Keratinocyte (primary cell): ENCODE data around the gene ATN1. TPM values are rescaled to one million over a fixed set of nuclear protein-coding genes. Genes with fewer than 3 reads are reported as not detected.

ENCODE experiments used
- DNase-seq: peaks from one replicate; pipeline ENCODE4 v3.0.0-alpha.2; 2011; ENCODE audit warnings: low read depth, missing footprints, low spot score
- FAIRE-seq: peaks from 2 replicates; lab custom pipeline; 2011; peaks lifted over from hg19 to GRCh38; lab: Jason Lieb, UNC
- H2AFZ ChIP-seq: 2 replicates; pipeline ENCODE4 v1.6.0; 2012; ENCODE audit warnings: low read length, control low read depth, inconsistent platforms; ENCODE audit not compliant: control insufficient read depth
- H3K27ac ChIP-seq: 2 replicates; pipeline ENCODE4 v1.5.1; 2011; ENCODE audit warnings: low read length; ENCODE audit not compliant: control insufficient read depth, insufficient read depth
- H3K27me3 ChIP-seq: 3 replicates; pipeline ENCODE4 v1.6.0; 2011; ENCODE audit warnings: low read length; ENCODE audit not compliant: control insufficient read depth, insufficient read depth; ENCODE audit errors: extremely low read depth
- H3K36me3 ChIP-seq, 2 experiments: 2 replicates in 1 of 2; 3 replicates in 1 of 2; pipeline ENCODE4 v1.5.1; 2011; ENCODE audit warnings: low read length in 2 of 2, mild to moderate bottlenecking in 1 of 2; ENCODE audit not compliant: control insufficient read depth in 2 of 2, insufficient read depth in 2 of 2; ENCODE audit errors: extremely low read depth in 1 of 2
- H3K4me1 ChIP-seq: 3 replicates; pipeline ENCODE4 v1.5.1; 2011; ENCODE audit warnings: low read length; ENCODE audit not compliant: control insufficient read depth, insufficient read depth; ENCODE audit errors: extremely low read depth
- H3K4me2 ChIP-seq: 3 replicates; pipeline ENCODE4 v1.6.0; 2011; ENCODE audit warnings: low read depth, low read length; ENCODE audit not compliant: control insufficient read depth, insufficient read depth; ENCODE audit errors: extremely low read depth
- H3K4me3 ChIP-seq, 3 experiments: fragments of 200-600 bp in 1 of 3; sonication (generic) in 1 of 3; 2 replicates in 2 of 3; 3 replicates in 1 of 3; pipeline ENCODE4 v1.5.1; 2011 to 2016; ENCODE audit warnings: low read length in 3 of 3, mild to moderate bottlenecking in 3 of 3, control low read depth in 2 of 3, inconsistent platforms in 1 of 3, low read depth in 1 of 3, mixed read lengths in 1 of 3, mixed run types in 1 of 3, moderate library complexity in 1 of 3; ENCODE audit not compliant: control insufficient read depth in 2 of 3, insufficient read depth in 2 of 3; ENCODE audit errors: extremely low read depth in 1 of 3
- H3K79me2 ChIP-seq: 2 replicates; pipeline ENCODE4 v1.6.0; 2012; ENCODE audit warnings: low read length; ENCODE audit not compliant: control insufficient read depth, insufficient read depth
- H3K9ac ChIP-seq: 3 replicates; pipeline ENCODE4 v1.6.0; 2011; ENCODE audit warnings: low read length; ENCODE audit not compliant: control insufficient read depth, insufficient read depth; ENCODE audit errors: extremely low read depth
- H3K9me1 ChIP-seq: 3 replicates; pipeline ENCODE4 v1.6.0; 2011; ENCODE audit warnings: low read length; ENCODE audit not compliant: control insufficient read depth, insufficient read depth; ENCODE audit errors: extremely low read depth
- H3K9me3 ChIP-seq: 2 replicates; pipeline ENCODE4 v1.5.1; 2012; ENCODE audit warnings: low read depth, low read length; ENCODE audit not compliant: control insufficient read depth
- H4K20me1 ChIP-seq: 3 replicates; pipeline ENCODE4 v1.6.0; 2011; ENCODE audit warnings: low read length; ENCODE audit not compliant: control insufficient read depth, insufficient read depth; ENCODE audit errors: extremely low read depth
- CTCF ChIP-seq, 3 experiments: IDR thresholded peaks in 1 of 3; conservative IDR thresholded peaks in 1 of 3; optimal IDR thresholded peaks in 1 of 3; 2 replicates in 2 of 3; 3 replicates in 1 of 3; pipeline versions ENCODE3 to v1.5.1; 2011; ENCODE audit warnings: low read length in 3 of 3, mild to moderate bottlenecking in 3 of 3, moderate library complexity in 2 of 3, control low read depth in 1 of 3, inconsistent platforms in 1 of 3; ENCODE audit not compliant: insufficient read depth in 2 of 3; ENCODE audit errors: extremely low read depth in 1 of 3
- EZH2 ChIP-seq: IDR thresholded peaks from one replicate; pipeline ENCODE4 v1.6.1; 2012; ENCODE audit warnings: inconsistent platforms, mild to moderate bottlenecking, low read length, moderate library complexity
- dilution Hi-C: fragments of 300-500 bp; cut with MboI; formaldehyde crosslinking; loops from one replicate; pipeline ENCODE4 v1.7.0; 2020; ENCODE audit warnings: low sequenced_read_pairs; ENCODE audit not compliant: extremely low pct_ligation_motif_present
- polyA plus RNA-seq, 5 experiments: library from polyadenylated mRNA; depleted of rRNA in 3 of 5; stranded (reverse) in 3 of 5; stranded (forward) in 1 of 5; unstranded in 1 of 5; fragments of >200 nt; gene quantifications; 1 replicate in 1 of 5; 2 replicates in 3 of 5; 3 replicates in 1 of 5; pipeline versions ENCODE4 v1.2.1 to v1.2.3, GENCODE V29; 2011 to 2012; ENCODE audit warnings: missing spikeins in 2 of 5, low read depth in 1 of 5, low replicate concordance in 1 of 5

ATN1 gene
- polyA plus RNA-seq, 1 donor (not counting 4 experiments of a cell fraction or from before 2014, with no cell fraction given), result 6.2 TPM

- peaks cover 0 to 1% of the 10 kb centered on the region in 2 experiments for H3K36me3 ChIP-seq
- H2AFZ ChIP-seq, result peak overlapping the region; percentile 37
- peak overlapping the region; percentile 20 for H3K27ac ChIP-seq
- H3K4me2 ChIP-seq, result peak overlapping the region; percentile 49
- H3K9me1 ChIP-seq, result no peaks in the 10 kb centered on the region
- DNase-seq (no peak), FAIRE-seq (no peak)
- dilution Hi-C loops, result no loop called here
- H3K79me2 ChIP-seq, result peaks cover 9% of the 10 kb centered on the region
- H4K20me1 ChIP-seq, result no peaks in the 10 kb centered on the region
- no peak for TF ChIP-seq EZH2
- no peak for TF ChIP-seq CTCF (optimal IDR thresholded peaks at IDR 0.05 in 1 of 3, IDR thresholded peaks at IDR 0.05 in 1 of 3, conservative IDR thresholded peaks at IDR 0.05 in 1 of 3; ENCODE audit: extremely low read depth in 1 of 3, insufficient read depth in 2 of 3, low read length in 3 of 3)
- no peaks in the 10 kb centered on the region for H3K27me3 ChIP-seq
- no peaks in the 10 kb centered on the region for H3K9me3 ChIP-seq
- peaks cover 35% of the 10 kb centered on the region for H3K4me1 ChIP-seq
- H3K4me3 ChIP-seq, result no peak overlapping the region
- H3K9ac ChIP-seq, result peak overlapping the region; percentile 40
Observed at GRCh38 chr12:6958609-6959057, 30.9 kb downstream of the ATN1 start.

- H3K27ac ChIP-seq, result no peak overlapping the region
- TF ChIP-seq EZH2 (no peak), CTCF (optimal IDR thresholded peaks at IDR 0.05 in 1 of 3, IDR thresholded peaks at IDR 0.05 in 1 of 3, conservative IDR thresholded peaks at IDR 0.05 in 1 of 3; ENCODE audit: extremely low read depth in 1 of 3, insufficient read depth in 2 of 3, low read length in 3 of 3) (no peak)
Observed at GRCh38 chr12:6959058-6959804, 31.5 kb downstream of the ATN1 start.

More at GRCh38 chr12:6959058-6959804, 31.5 kb downstream of the ATN1 start:
- H3K79me2 ChIP-seq, result peaks cover 15% of the 10 kb centered on the region
- no peak overlapping the region for H2AFZ ChIP-seq
- H3K36me3 ChIP-seq, result peaks cover 3 to 4% of the 10 kb centered on the region in 2 experiments
- no peaks in the 10 kb centered on the region for H4K20me1 ChIP-seq
- dilution Hi-C loops, result no loop called here
- no peaks in the 10 kb centered on the region for H3K9me3 ChIP-seq
- no peak overlapping the region for H3K4me3 ChIP-seq
- peaks cover 36% of the 10 kb centered on the region for H3K4me1 ChIP-seq
- H3K4me2 ChIP-seq, result no peak overlapping the region
- H3K9ac ChIP-seq, result no peak overlapping the region
- H3K27me3 ChIP-seq, result no peaks in the 10 kb centered on the region
- no peaks in the 10 kb centered on the region for H3K9me1 ChIP-seq
- no peak for FAIRE-seq
- DNase-seq, result no peak
